ENCODE data around the gene FGD3.

DNA sequence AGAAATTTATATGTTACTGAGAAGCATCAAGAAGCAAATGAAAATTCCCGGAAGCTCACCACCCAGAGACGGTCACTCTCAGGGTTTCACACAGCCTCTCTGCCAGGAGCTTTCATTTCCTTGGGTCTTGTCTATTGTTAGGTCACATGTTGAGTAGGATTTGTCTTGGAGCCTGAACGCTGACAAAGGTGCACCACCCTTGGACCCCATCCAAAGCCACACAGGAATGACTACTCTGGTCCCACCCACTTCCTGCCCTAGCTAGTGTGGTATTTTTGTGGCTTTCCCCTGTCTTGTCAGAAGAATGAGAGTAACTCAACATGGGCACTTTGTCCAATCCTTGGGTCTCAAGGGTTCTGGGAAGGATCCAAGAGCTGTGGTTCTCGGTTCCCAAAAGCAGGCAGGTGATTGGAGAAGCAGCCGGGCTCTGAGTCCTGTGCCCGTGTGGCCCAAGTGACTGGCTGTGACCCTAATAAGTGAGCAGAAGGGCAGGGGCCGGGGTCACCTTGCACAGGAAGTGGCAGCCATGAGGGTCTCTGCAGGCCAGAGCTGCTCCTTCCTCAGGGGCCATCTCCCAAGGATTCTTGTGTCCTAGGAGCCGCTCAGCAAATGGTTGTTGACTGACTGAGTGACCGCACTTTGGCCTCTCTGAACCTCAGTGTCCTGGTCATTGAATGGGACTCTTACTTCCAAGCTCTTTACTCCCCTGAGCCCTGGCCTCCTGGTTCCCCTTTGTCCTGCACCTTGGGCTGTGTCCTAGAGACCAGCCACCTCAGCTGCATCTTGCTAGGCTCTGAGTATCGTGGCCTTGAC, 6.9 kb downstream of the FGD3 start:
- TF ChIP-seq, protein P1, sequence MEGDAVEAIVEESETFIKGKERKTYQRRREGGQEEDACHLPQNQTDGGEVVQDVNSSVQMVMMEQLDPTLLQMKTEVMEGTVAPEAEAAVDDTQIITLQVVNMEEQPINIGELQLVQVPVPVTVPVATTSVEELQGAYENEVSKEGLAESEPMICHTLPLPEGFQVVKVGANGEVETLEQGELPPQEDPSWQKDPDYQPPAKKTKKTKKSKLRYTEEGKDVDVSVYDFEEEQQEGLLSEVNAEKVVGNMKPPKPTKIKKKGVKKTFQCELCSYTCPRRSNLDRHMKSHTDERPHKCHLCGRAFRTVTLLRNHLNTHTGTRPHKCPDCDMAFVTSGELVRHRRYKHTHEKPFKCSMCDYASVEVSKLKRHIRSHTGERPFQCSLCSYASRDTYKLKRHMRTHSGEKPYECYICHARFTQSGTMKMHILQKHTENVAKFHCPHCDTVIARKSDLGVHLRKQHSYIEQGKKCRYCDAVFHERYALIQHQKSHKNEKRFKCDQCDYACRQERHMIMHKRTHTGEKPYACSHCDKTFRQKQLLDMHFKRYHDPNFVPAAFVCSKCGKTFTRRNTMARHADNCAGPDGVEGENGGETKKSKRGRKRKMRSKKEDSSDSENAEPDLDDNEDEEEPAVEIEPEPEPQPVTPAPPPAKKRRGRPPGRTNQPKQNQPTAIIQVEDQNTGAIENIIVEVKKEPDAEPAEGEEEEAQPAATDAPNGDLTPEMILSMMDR (conservative IDR thresholded peaks at IDR 0.05; ENCODE audit: low read depth, low read length): no peak
- no peak for TF ChIP-seq EZH2 (IDR thresholded peaks at IDR 0.05; ENCODE audit: borderline replicate concordance, low read depth, low read length, poor library complexity, severe bottlenecking)

Measured in A673 (cell line).